SK-N-SH (cell line): ENCODE measurements around the gene DNAH7. TPM values are rescaled to one million over a fixed set of nuclear protein-coding genes. Genes with fewer than 3 reads are reported as not detected.
A peak's percentile ranks its signal among the peaks of the same experiment; 100 is the strongest.

ENCODE experiments used
- CTCF ChIA-PET: fragments of 300-600, 350-600 bp; formaldehyde crosslinking; extraction: SDS; loops from one replicate; lab custom pipeline; 2021; lab: Yijun Ruan, JAX
- POLR2A ChIA-PET: fragments of 350-600 bp; sonication (Branson Sonifier 250); formaldehyde crosslinking; extraction: SDS; loops from one replicate; lab custom pipeline; 2020; ENCODE audit warnings: antibody characterized with exemption, inconsistent platforms; lab: Yijun Ruan, JAX
- DNase-seq: peaks from one replicate; pipeline ENCODE4 v3.0.0; 2012
- H2AFZ ChIP-seq: fragments of 200-600 bp; sonication (generic); 2 replicates; pipeline ENCODE4 v1.8.1; 2016; ENCODE audit warnings: antibody characterized with exemption, mild to moderate bottlenecking, low read depth
- H3F3A ChIP-seq: fragments of 200-600 bp; sonication (generic); replicated peaks from 2 replicates; pipeline ENCODE3; 2016; ENCODE audit warnings: antibody characterized with exemption, mild to moderate bottlenecking; ENCODE audit not compliant: insufficient read depth
- H3K27ac ChIP-seq, 2 experiments: fragments of 200-500 bp in 1 of 2; fragments of 200-600 bp in 1 of 2; sonication (Bioruptor generic) in 1 of 2; sonication (generic), shearing (Covaris generic) in 1 of 2; 2 replicates each; pipeline versions ENCODE4 v1.5.1 to v1.6.1; 2014 to 2016; ENCODE audit warnings: low read depth in 2 of 2, inconsistent platforms in 1 of 2, low read length in 1 of 2, mild to moderate bottlenecking in 1 of 2, mixed read lengths in 1 of 2
- H3K27me3 ChIP-seq: fragments of 200-600 bp; sonication (generic), shearing (Covaris generic); 2 replicates; pipeline ENCODE4 v1.6.1; 2016; ENCODE audit warnings: mixed run types; ENCODE audit not compliant: insufficient read depth
- H3K36me3 ChIP-seq, 2 experiments: fragments of 200-500 bp in 1 of 2; fragments of 200-600 bp in 1 of 2; sonication (Bioruptor generic) in 1 of 2; sonication (generic) in 1 of 2; replicated peaks in 1 of 2; 2 replicates each; pipeline versions ENCODE3 to v1.5.1; 2014 to 2016; ENCODE audit warnings: low read length in 1 of 2, mild to moderate bottlenecking in 1 of 2; ENCODE audit not compliant: insufficient read depth in 2 of 2, control insufficient read depth in 1 of 2
- H3K4me1 ChIP-seq, 2 experiments: fragments of 200-500 bp in 1 of 2; fragments of 200-600 bp in 1 of 2; sonication (Bioruptor generic) in 1 of 2; sonication (generic), shearing (Covaris generic) in 1 of 2; 2 replicates each; pipeline versions ENCODE4 v1.5.1 to v1.6.1; 2014 to 2016; ENCODE audit warnings: low read depth in 1 of 2, low read length in 1 of 2, mixed run types in 1 of 2; ENCODE audit not compliant: insufficient read depth in 2 of 2, control insufficient read depth in 1 of 2
- H3K4me2 ChIP-seq: fragments of 200-600 bp; sonication (generic), shearing (Covaris generic); 2 replicates; pipeline ENCODE4 v1.6.1; 2017; ENCODE audit warnings: mixed run types
- H3K4me3 ChIP-seq, 2 experiments: fragments of 200-500 bp in 1 of 2; fragments of 200-600 bp in 1 of 2; sonication (Bioruptor generic) in 1 of 2; sonication (generic), shearing (Covaris generic) in 1 of 2; 2 replicates each; pipeline versions ENCODE4 v1.5.1 to v1.8.1; 2014 to 2016; ENCODE audit warnings: low read depth in 2 of 2, inconsistent platforms in 1 of 2, low read length in 1 of 2, mild to moderate bottlenecking in 1 of 2, mixed read lengths in 1 of 2, moderate library complexity in 1 of 2
- H3K79me2 ChIP-seq: fragments of 200-600 bp; sonication (generic); 2 replicates; pipeline ENCODE4 v1.8.1; 2017; ENCODE audit warnings: mild to moderate bottlenecking; ENCODE audit not compliant: insufficient read depth
- H3K9ac ChIP-seq: fragments of 200-600 bp; sonication (generic); 2 replicates; pipeline ENCODE4 v1.6.1; 2017; ENCODE audit warnings: mixed run types
- H3K9me2 ChIP-seq: fragments of 200-600 bp; sonication (generic); 2 replicates; pipeline ENCODE4 v1.6.1; 2017; ENCODE audit warnings: mixed run types
- H3K9me3 ChIP-seq: fragments of 200-600 bp; sonication (generic); 2 replicates; pipeline ENCODE4 v1.6.1; 2017; ENCODE audit warnings: mixed run types, mild to moderate bottlenecking, moderate library complexity
- H4K20me1 ChIP-seq: fragments of 200-600 bp; sonication (generic); 2 replicates; pipeline ENCODE4 v1.6.1; 2017; ENCODE audit warnings: mild to moderate bottlenecking, mixed run types; ENCODE audit not compliant: insufficient read depth
- CHD2 ChIP-seq: fragments of 150-350 bp; IDR thresholded peaks from 2 replicates; pipeline ENCODE4 v1.6.1; 2018; ENCODE audit warnings: low read length; ENCODE audit not compliant: partially characterized antibody
- ELF1 ChIP-seq: IDR thresholded peaks from 2 replicates; pipeline ENCODE4 v1.4.0; 2012
- EZH2phosphoT487 ChIP-seq: fragments of 200-600 bp; sonication (generic); IDR thresholded peaks from 2 replicates; pipeline ENCODE4 v1.6.1; 2017; ENCODE audit warnings: low read depth, mixed run types, mild to moderate bottlenecking, antibody characterized with exemption, moderate library complexity, borderline replicate concordance
- FOSL2 ChIP-seq: IDR thresholded peaks from 2 replicates; pipeline ENCODE4 v1.4.0; 2012; ENCODE audit warnings: low read depth, mild to moderate bottlenecking, moderate library complexity, borderline replicate concordance
- FOXJ3 ChIP-seq: sonication (generic); formaldehyde crosslinking; IDR thresholded peaks from 2 replicates; pipeline ENCODE4 v1.5.1; 2020; ENCODE audit warnings: mild to moderate bottlenecking, missing genetic modification reagents
- FOXM1 ChIP-seq: IDR thresholded peaks from 2 replicates; pipeline ENCODE4 v1.4.0; 2012; ENCODE audit warnings: low read depth, mild to moderate bottlenecking
- GABPA ChIP-seq: IDR thresholded peaks from 2 replicates; pipeline ENCODE4 v1.4.0; 2012; ENCODE audit warnings: low read depth, mild to moderate bottlenecking
- GATA2 ChIP-seq: sonication (generic); formaldehyde crosslinking; IDR thresholded peaks from 2 replicates; pipeline ENCODE4 v1.5.0; 2020; ENCODE audit warnings: mild to moderate bottlenecking, missing genetic modification reagents
- JUND ChIP-seq: IDR thresholded peaks from 2 replicates; pipeline ENCODE4 v1.4.0; 2012
- MEF2A ChIP-seq: IDR thresholded peaks from 2 replicates; pipeline ENCODE4 v1.4.0; 2012; ENCODE audit warnings: low read depth, borderline replicate concordance
- NFIC ChIP-seq: IDR thresholded peaks from 2 replicates; pipeline ENCODE4 v1.4.0; 2012; ENCODE audit warnings: borderline replicate concordance
- NRF1 ChIP-seq: IDR thresholded peaks from 2 replicates; pipeline ENCODE4 v1.6.1; 2012; ENCODE audit warnings: low read depth, mild to moderate bottlenecking, low read length
- POLR2AphosphoS5 ChIP-seq: IDR thresholded peaks from 2 replicates; pipeline ENCODE4 v1.6.1; 2012; ENCODE audit warnings: low read depth, low read length
- RAD21 ChIP-seq: IDR thresholded peaks from 2 replicates; pipeline ENCODE4 v1.6.1; 2012; ENCODE audit warnings: mild to moderate bottlenecking, low read length
- RXRA ChIP-seq: IDR thresholded peaks from 2 replicates; pipeline ENCODE4 v1.4.0; 2012; ENCODE audit warnings: low read depth, mild to moderate bottlenecking, borderline replicate concordance
- SMC3 ChIP-seq: IDR thresholded peaks from 2 replicates; pipeline ENCODE4 v1.6.1; 2012; ENCODE audit warnings: low read depth, low read length, improper control_type of control experiment
- TEAD4 ChIP-seq: IDR thresholded peaks from 2 replicates; pipeline ENCODE4 v1.4.0; 2012; ENCODE audit warnings: mild to moderate bottlenecking, borderline replicate concordance; ENCODE audit not compliant: insufficient read depth
- YY1 ChIP-seq: IDR thresholded peaks from 2 replicates; pipeline ENCODE4 v1.4.0; 2012; ENCODE audit warnings: low read depth, mild to moderate bottlenecking
- WGBS: methylation state at CpG from one replicate; pipeline ENCODE4 v1.1.6; 2017; ENCODE audit warnings: low lambda C conversion rate; 5-methylcytosine and 5-hydroxymethylcytosine counted together
- polyA plus RNA-seq, 3 experiments: library from polyadenylated mRNA; depleted of rRNA; stranded (reverse); fragments of >200 nt; gene quantifications; 2 replicates each; pipeline ENCODE4 v1.2.3, GENCODE V29; 2012
- TF ChIP-seq, protein P1 (sequence below): fragments of 150-350 bp; IDR thresholded peaks from 2 replicates; pipeline ENCODE4 v1.6.1; 2017; ENCODE audit warnings: antibody characterized with exemption, low read length, low read depth, borderline replicate concordance
- TF ChIP-seq, protein P2 (sequence below): IDR thresholded peaks from 2 replicates; pipeline ENCODE4 v1.6.1; 2012; ENCODE audit warnings: mild to moderate bottlenecking, low read depth, low read length, moderate library complexity
- TF ChIP-seq, protein P3 (sequence below): IDR thresholded peaks from 2 replicates; pipeline ENCODE4 v1.4.0; 2012; ENCODE audit warnings: low read depth, borderline replicate concordance
- TF ChIP-seq, protein P4 (sequence below): IDR thresholded peaks from 2 replicates; pipeline ENCODE4 v1.4.0; 2012; ENCODE audit warnings: low read depth
- TF ChIP-seq, protein P5 (sequence below): IDR thresholded peaks from 2 replicates; pipeline ENCODE4; 2012
- TF ChIP-seq, protein P6 (sequence below): IDR thresholded peaks from 2 replicates; pipeline ENCODE4 v1.4.0; 2012; ENCODE audit warnings: low read depth, borderline replicate concordance

Gene DNAH7
- polyA plus RNA-seq, 1 of the 3 experiments (the other 2 are of a cell fraction), result 1.2 TPM

DNA sequence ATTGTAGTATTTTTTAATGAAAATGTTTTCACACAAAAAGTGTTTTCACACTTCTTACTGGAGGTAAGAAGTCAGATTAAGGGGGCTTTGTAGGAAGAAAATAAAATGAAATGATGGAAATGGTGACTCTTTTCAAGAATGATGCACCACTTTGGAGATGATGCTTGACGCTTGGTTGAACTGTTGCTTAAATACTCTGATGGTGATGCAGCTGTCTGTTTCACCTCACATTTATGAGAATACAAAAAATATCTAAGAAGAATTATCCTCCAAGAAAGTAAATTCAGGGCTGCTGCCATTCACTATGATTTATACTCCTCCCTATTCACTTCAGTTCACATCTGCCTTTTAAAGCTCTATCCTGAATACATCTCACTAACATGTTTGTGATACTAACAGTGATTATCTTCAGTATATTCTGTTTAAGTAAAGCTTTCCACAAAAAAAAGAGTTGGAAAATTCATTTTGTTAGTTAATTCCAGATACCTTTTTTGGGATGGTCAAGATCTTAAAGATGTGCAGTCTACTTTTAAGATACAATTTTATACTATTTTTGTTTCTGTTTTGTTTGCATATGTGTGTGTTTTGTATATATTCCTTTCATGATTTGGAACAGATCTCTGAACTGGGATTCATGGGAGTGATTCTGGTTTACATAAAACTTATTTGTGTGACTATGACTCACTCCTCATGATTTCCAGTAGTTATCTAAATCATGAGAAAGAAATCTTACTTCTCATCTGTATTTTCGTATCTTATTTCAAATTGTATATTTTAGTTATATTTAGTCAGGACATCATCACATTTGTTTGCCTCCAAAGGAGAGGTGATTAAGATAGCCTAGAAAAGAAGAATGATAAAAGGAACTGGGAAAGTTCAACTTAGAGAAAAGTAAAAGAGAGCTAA lies 358.5 kb downstream of the DNAH7 start:
- Histone ChIP-seq H3K27ac (peak overlapping the region; percentile 55 to 64), H4K20me1 (no peaks in the 10 kb centered on the region), H3F3A (peaks cover 20% of the 10 kb centered on the region), H3K9me3 (no peaks in the 10 kb centered on the region), H3K9ac (no peak overlapping the region), H3K9me2 (no peaks in the 10 kb centered on the region), H3K79me2 (no peaks in the 10 kb centered on the region; the same call in 1 of the 2 replicates), H3K4me1 (peaks cover 0 to 7% of the 10 kb centered on the region in 2 experiments; a peak in 2 of 4 replicates), H3K36me3 (peaks cover 10 to 16% of the 10 kb centered on the region in 2 experiments), H2AFZ (no peak overlapping the region), H3K27me3 (no peaks in the 10 kb centered on the region), H3K4me3 (no peak overlapping the region), H3K4me2 (no peak overlapping the region)
- ChIA-PET CTCF (interaction anchor here (1.2 kb wide), 1 partner anchor 358 kb away, joined by 3 read pairs; no protein-coding TSS in a partner anchor), POLR2A (no interaction called here)
- 60% methylated on average over 2 of the region's 2 CpGs for WGBS
- DNase-seq, result no peak
- no peak for TF ChIP-seq GABPA
- TF ChIP-seq, protein P1, sequence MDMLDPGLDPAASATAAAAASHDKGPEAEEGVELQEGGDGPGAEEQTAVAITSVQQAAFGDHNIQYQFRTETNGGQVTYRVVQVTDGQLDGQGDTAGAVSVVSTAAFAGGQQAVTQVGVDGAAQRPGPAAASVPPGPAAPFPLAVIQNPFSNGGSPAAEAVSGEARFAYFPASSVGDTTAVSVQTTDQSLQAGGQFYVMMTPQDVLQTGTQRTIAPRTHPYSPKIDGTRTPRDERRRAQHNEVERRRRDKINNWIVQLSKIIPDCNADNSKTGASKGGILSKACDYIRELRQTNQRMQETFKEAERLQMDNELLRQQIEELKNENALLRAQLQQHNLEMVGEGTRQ, result no peak
- TF ChIP-seq, protein P2, sequence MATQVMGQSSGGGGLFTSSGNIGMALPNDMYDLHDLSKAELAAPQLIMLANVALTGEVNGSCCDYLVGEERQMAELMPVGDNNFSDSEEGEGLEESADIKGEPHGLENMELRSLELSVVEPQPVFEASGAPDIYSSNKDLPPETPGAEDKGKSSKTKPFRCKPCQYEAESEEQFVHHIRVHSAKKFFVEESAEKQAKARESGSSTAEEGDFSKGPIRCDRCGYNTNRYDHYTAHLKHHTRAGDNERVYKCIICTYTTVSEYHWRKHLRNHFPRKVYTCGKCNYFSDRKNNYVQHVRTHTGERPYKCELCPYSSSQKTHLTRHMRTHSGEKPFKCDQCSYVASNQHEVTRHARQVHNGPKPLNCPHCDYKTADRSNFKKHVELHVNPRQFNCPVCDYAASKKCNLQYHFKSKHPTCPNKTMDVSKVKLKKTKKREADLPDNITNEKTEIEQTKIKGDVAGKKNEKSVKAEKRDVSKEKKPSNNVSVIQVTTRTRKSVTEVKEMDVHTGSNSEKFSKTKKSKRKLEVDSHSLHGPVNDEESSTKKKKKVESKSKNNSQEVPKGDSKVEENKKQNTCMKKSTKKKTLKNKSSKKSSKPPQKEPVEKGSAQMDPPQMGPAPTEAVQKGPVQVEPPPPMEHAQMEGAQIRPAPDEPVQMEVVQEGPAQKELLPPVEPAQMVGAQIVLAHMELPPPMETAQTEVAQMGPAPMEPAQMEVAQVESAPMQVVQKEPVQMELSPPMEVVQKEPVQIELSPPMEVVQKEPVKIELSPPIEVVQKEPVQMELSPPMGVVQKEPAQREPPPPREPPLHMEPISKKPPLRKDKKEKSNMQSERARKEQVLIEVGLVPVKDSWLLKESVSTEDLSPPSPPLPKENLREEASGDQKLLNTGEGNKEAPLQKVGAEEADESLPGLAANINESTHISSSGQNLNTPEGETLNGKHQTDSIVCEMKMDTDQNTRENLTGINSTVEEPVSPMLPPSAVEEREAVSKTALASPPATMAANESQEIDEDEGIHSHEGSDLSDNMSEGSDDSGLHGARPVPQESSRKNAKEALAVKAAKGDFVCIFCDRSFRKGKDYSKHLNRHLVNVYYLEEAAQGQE, result no peak
- TF ChIP-seq GATA2 (CRISPR knock-in tag), result no peak
- no peak for TF ChIP-seq NFIC
- peak; percentile 50 for TF ChIP-seq JUND
- TF ChIP-seq, protein P3, sequence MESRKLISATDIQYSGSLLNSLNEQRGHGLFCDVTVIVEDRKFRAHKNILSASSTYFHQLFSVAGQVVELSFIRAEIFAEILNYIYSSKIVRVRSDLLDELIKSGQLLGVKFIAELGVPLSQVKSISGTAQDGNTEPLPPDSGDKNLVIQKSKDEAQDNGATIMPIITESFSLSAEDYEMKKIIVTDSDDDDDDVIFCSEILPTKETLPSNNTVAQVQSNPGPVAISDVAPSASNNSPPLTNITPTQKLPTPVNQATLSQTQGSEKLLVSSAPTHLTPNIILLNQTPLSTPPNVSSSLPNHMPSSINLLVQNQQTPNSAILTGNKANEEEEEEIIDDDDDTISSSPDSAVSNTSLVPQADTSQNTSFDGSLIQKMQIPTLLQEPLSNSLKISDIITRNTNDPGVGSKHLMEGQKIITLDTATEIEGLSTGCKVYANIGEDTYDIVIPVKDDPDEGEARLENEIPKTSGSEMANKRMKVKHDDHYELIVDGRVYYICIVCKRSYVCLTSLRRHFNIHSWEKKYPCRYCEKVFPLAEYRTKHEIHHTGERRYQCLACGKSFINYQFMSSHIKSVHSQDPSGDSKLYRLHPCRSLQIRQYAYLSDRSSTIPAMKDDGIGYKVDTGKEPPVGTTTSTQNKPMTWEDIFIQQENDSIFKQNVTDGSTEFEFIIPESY, result no peak
- TF ChIP-seq RAD21, result no peak
- no peak for TF ChIP-seq RXRA
- TF ChIP-seq FOXM1, result no peak
- TF ChIP-seq FOSL2, result peak; percentile 44; the same call in 1 of the 2 replicates
- TF ChIP-seq YY1, result no peak
- no peak for TF ChIP-seq EZH2phosphoT487
- TF ChIP-seq, protein P4, sequence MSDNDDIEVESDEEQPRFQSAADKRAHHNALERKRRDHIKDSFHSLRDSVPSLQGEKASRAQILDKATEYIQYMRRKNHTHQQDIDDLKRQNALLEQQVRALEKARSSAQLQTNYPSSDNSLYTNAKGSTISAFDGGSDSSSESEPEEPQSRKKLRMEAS, result no peak
- TF ChIP-seq NRF1, result no peak
- TF ChIP-seq TEAD4, result no peak
- TF ChIP-seq POLR2AphosphoS5, result no peak
- TF ChIP-seq CHD2, result no peak
- no peak for TF ChIP-seq FOXJ3 (CRISPR knock-in tag)
- TF ChIP-seq SMC3, result no peak
- TF ChIP-seq, protein P5, sequence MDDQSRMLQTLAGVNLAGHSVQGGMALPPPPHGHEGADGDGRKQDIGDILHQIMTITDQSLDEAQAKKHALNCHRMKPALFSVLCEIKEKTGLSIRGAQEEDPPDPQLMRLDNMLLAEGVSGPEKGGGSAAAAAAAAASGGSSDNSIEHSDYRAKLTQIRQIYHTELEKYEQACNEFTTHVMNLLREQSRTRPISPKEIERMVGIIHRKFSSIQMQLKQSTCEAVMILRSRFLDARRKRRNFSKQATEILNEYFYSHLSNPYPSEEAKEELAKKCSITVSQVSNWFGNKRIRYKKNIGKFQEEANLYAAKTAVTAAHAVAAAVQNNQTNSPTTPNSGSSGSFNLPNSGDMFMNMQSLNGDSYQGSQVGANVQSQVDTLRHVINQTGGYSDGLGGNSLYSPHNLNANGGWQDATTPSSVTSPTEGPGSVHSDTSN, result 0 out of 2 replicates have a peak, but pooled peaks have one; percentile 32
- TF ChIP-seq MEF2A, result peak; percentile 40; the same call in 1 of the 2 replicates
- TF ChIP-seq, protein P6, sequence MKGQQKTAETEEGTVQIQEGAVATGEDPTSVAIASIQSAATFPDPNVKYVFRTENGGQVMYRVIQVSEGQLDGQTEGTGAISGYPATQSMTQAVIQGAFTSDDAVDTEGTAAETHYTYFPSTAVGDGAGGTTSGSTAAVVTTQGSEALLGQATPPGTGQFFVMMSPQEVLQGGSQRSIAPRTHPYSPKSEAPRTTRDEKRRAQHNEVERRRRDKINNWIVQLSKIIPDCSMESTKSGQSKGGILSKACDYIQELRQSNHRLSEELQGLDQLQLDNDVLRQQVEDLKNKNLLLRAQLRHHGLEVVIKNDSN, result no peak
- no peak for TF ChIP-seq ELF1
